Mucosa of rectum (tissue), 2 donors: ENCODE results near the gene POLR1D.

Experiments
- H3K27ac ChIP-seq, 2 donors: one replicate each; pipeline ENCODE4 v1.7.0; 2013; ENCODE audit warnings: inconsistent platforms in 2 of 2, low read depth in 2 of 2, low read length in 2 of 2
- H3K27me3 ChIP-seq, 2 donors: one replicate each; pipeline ENCODE4 v1.7.0; 2013; ENCODE audit warnings: low read length in 2 of 2; ENCODE audit not compliant: control insufficient read depth in 2 of 2, insufficient read depth in 2 of 2
- H3K36me3 ChIP-seq, 2 donors: one replicate each; pipeline ENCODE4 v1.7.0; 2013; ENCODE audit warnings: low read length in 2 of 2; ENCODE audit not compliant: control insufficient read depth in 2 of 2, insufficient read depth in 2 of 2
- H3K4me1 ChIP-seq, 2 donors: one replicate each; pipeline ENCODE4 v1.7.0; 2013; ENCODE audit warnings: low read length in 2 of 2, mild to moderate bottlenecking in 1 of 2; ENCODE audit not compliant: control insufficient read depth in 2 of 2, insufficient read depth in 2 of 2
- H3K4me3 ChIP-seq, 2 donors: one replicate each; pipeline ENCODE4 v1.7.0; 2013; ENCODE audit warnings: low read length in 2 of 2
- H3K9ac ChIP-seq, 2 donors: one replicate each; pipeline ENCODE4 v1.7.0; 2013; ENCODE audit warnings: low read length in 2 of 2, low read depth in 1 of 2, mild to moderate bottlenecking in 1 of 2
- H3K9me3 ChIP-seq, 2 donors: one replicate each; pipeline ENCODE4 v1.7.0; 2013; ENCODE audit warnings: low read length in 2 of 2; ENCODE audit not compliant: control insufficient read depth in 2 of 2
- donor health status: healthy.
- donor health status: Normal muscosa, but diverticular disease.

POLR1D gene

GRCh38 chr13:27621366-27622101 is at the start of gene POLR1D:
Gene POLR1D, plus strand, starts transcription at chr13:27621892. Its CDS starts 92 bp downstream, at chr13:27621984.
- Histone ChIP-seq H3K4me1 (peaks cover 27 to 35% of the 10 kb centered on the region in 2 donors), H3K9ac (peak within 1 kb of the TSS; percentile 95 to 96), H3K27ac (peak within 1 kb of the TSS; percentile 97 to 99)

GRCh38 chr13:27572234-27572901 is 49.3 kb upstream of the POLR1D start:
- Histone ChIP-seq H3K4me3 (no peak overlapping the region), H3K4me1 (no peaks in the 10 kb centered on the region), H3K36me3 (peaks cover 14 to 17% of the 10 kb centered on the region in 2 donors), H3K27me3 (no peaks in the 10 kb centered on the region), H3K9me3 (no peaks in the 10 kb centered on the region), H3K27ac (no peak overlapping the region), H3K9ac (no peak overlapping the region)

More at GRCh38 chr13:27621366-27622101, at the start of gene POLR1D:
- Histone ChIP-seq H3K4me3 (peak within 1 kb of the TSS; percentile 95 to 99), H3K27me3 (no peaks in the 10 kb centered on the region), H3K36me3 (peaks cover 4 to 12% of the 10 kb centered on the region in 2 donors), H3K9me3 (no peaks in the 10 kb centered on the region)

GRCh38 chr13:27573265-27573664 is 48.4 kb upstream of the POLR1D start:
- Histone ChIP-seq H3K36me3 (peaks cover 7 to 13% of the 10 kb centered on the region in 2 donors), H3K4me1 (no peaks in the 10 kb centered on the region), H3K4me3 (no peak overlapping the region), H3K9ac (no peak overlapping the region), H3K9me3 (no peaks in the 10 kb centered on the region), H3K27me3 (no peaks in the 10 kb centered on the region), H3K27ac (no peak overlapping the region)

GRCh38 chr13:27574661-27575060 is 47.0 kb upstream of the POLR1D start:
- Histone ChIP-seq H3K9ac (no peak overlapping the region), H3K4me3 (no peak overlapping the region), H3K36me3 (peaks cover 3 to 9% of the 10 kb centered on the region in 2 donors), H3K9me3 (no peaks in the 10 kb centered on the region), H3K27me3 (no peaks in the 10 kb centered on the region), H3K4me1 (no peaks in the 10 kb centered on the region), H3K27ac (no peak overlapping the region)

GRCh38 chr13:27578121-27579030 is 43.3 kb upstream of the POLR1D start:
- Histone ChIP-seq H3K27me3 (no peaks in the 10 kb centered on the region), H3K4me1 (no peaks in the 10 kb centered on the region), H3K9ac (no peak overlapping the region), H3K27ac (no peak overlapping the region), H3K4me3 (no peak overlapping the region), H3K9me3 (no peaks in the 10 kb centered on the region), H3K36me3 (peaks cover 0 to 14% of the 10 kb centered on the region in 2 donors)

GRCh38 chr13:27583645-27584044 is 38.0 kb upstream of the POLR1D start:
- Histone ChIP-seq H3K9me3 (no peaks in the 10 kb centered on the region), H3K4me1 (peaks cover 0 to 5% of the 10 kb centered on the region in 2 donors), H3K4me3 (no peak overlapping the region), H3K36me3 (peaks cover 0 to 7% of the 10 kb centered on the region in 2 donors), H3K27me3 (no peaks in the 10 kb centered on the region), H3K9ac (no peak overlapping the region), H3K27ac (no peak overlapping the region)

- H3K4me3 ChIP-seq, result no peak overlapping the region
- no peak overlapping the region for H3K9ac ChIP-seq
- no peaks in the 10 kb centered on the region for H3K27me3 ChIP-seq
- peaks cover 0 to 5% of the 10 kb centered on the region in 2 donors for H3K4me1 ChIP-seq
- no peak overlapping the region for H3K27ac ChIP-seq
- H3K9me3 ChIP-seq, result no peaks in the 10 kb centered on the region
- no peaks in the 10 kb centered on the region for H3K36me3 ChIP-seq
Measured at GRCh38 chr13:27587095-27587746, 34.5 kb upstream of the POLR1D start.

- H3K9ac ChIP-seq, result no peak overlapping the region
- H3K27me3 ChIP-seq, result no peaks in the 10 kb centered on the region
- no peaks in the 10 kb centered on the region for H3K9me3 ChIP-seq
- H3K4me1 ChIP-seq, result peaks cover 0 to 5% of the 10 kb centered on the region in 2 donors
- H3K36me3 ChIP-seq, result no peaks in the 10 kb centered on the region
- no peak overlapping the region for H3K4me3 ChIP-seq
- H3K27ac ChIP-seq, result no peak overlapping the region
Measured at GRCh38 chr13:27588405-27588804, 33.3 kb upstream of the POLR1D start.

- Histone ChIP-seq H3K4me3 (no peak overlapping the region), H3K9me3 (no peaks in the 10 kb centered on the region), H3K27me3 (no peaks in the 10 kb centered on the region), H3K27ac (no peak overlapping the region), H3K4me1 (peaks cover 4 to 5% of the 10 kb centered on the region in 2 donors), H3K9ac (no peak overlapping the region), H3K36me3 (no peaks in the 10 kb centered on the region)
Measured at GRCh38 chr13:27592865-27593264, 28.8 kb upstream of the POLR1D start.
